Measurements from ENCODE around the gene CAST.
A peak's percentile ranks its signal among the peaks of the same experiment; 100 is the strongest.

The CAST gene

DNA sequence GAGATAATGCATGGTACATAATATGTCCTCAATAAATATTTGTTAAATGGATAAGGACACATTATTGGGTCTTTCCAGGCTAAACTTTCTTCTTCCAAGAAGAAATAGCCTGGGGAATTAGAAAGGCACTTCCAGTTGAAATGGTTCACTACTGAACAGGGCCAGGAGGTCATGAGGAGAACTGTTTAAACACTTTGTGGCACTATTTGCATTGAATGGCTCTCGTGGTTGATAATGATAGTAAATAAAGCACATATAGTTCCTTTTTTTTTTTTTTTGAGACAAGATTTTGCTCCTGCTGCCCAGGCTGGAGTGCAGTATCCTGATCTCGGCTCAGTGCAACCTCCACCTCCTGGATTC, 19.9 kb upstream of the CAST start:
- no peak for DNase-seq (ENCODE audit: low spot score)

DNA sequence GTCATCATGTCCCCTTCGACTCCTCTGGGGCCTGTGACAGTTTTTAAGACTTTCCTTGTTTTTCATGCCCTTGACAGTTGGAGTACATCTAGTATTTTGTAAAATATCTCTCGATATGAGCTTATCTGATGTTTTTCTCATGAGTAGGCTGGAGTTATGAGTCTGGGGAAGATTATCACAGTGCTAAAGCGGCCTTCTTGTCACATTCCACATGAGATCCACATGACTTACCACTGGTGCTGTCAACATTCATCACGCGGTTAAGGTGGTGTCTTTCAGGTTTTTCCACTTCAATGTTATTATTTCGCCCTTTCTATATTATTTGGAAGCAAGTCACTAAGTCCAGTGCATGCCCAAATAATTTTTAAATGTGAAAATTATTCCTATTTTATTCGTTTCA, 17.1 kb upstream of the CAST start:
- no peak for DNase-seq (ENCODE audit: low spot score)

DNA sequence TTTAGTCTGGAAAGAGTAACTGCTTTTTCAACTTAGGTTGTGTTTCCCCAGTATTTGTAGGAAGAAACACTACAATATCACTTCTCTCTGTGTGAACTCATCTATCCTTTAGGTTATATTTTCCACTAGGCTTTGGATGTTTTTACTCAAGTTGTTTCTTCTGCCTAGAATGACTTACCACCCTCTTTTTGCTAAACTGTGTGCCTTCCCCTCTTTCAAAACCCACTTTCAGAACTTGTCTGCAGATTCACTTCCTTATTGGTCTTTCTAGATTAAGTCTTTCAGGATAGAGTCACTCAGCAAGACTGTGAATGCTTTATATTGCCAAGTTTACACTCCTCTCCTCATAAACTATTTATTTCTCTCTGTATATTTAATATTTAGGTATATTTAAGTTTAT, 14.2 kb upstream of the CAST start:
- no peak for DNase-seq (ENCODE audit: low spot score)

DNA sequence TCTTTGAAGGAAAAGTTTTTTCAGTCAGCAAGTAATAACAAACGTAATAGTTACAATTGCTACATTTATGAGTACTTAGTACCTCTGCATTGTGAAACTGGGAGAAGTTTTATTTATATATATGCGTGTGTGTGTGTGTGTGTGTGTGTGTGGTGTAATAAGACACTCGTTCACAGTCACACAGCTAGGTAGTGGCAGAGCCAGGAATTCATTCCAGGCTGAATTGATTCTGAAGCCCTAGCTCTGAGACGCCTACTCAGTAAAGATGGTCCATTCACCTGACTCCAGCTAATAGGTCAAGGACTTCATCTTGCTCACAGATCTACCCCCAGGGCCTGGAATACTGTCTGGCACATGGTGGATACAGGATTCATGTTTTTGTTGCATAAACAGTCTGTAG, 13.6 kb upstream of the CAST start:
- DNase-seq (ENCODE audit: low spot score) = no peak

DNA sequence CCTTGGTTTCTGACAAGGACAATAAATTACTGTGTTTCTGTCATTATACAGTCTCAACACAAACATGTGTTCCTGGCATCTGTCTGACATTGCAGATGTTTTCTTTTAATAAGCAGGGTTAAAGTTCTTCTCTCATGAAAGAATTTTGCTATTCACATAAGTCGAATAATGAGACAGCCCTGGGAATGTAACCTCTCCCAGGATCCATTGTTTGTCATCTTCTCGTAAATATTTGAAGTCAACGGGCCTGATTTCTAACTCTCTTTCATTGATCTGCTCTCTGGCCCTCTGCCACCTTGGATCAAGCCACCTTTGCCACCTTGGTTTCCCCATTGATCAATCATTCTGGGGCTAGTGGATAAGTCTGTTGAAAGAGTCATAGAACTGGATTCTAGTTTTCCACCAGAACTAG, 12.9 kb upstream of the CAST start:
- DNase-seq (ENCODE audit: low spot score) = no peak

DNA sequence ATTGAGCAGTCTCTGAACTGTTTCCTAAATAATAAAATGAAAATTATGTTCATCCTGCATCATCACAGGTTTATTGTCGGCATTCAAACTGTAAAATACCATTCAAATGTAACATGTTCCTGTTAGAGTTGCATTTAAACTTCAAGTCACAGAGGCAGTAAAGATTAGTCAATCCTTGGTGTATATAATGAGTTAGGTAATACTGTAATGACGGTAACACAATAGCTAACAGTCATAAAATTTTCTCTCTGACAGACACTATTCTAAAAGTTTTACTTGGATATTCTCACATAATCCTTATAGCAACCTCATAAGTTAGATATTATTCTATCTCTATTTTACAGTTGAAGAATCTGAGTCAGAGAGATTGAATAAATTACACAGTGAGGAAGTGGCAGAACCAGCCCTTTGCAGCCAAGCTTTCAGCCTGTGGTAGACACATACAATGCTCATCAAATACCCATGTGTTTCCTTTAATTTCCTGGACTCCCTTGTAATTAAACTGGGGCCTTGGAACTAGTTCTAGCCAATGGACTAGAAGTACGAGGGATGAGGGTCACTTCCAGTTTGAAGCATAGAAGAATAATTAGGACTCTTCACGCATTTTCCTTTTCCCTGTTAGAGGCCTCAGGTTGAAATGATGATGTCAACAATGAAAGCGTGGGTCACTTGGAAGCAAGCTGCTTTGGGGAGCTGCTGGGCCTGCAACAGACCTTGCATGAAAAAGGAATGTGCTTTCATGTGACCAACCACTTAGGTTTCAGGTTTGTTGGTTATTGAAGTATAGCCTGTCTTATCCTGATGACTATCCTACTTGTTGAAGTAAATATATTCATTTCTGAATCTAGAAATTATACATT, 12.3 kb upstream of the CAST start:
- no peak for DNase-seq (ENCODE audit: low spot score)

DNA sequence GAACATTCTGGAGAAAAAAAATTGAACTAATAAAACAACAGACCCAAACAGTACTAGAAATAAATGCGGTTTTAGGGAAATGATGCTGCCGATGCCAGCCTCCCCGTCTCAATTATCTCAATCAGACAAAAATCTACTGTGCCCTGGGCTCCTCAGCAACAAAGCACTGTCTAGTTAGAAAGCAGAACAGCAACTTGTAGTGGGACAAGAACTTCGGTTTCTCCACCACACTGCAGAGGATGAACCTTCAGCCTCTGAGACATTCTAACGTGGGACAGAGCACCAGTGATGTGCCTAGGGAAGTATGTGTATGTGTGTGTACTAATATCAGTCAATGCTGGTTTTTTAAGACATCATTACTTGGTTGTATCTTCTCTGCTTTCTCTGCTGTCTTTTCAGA, 11.1 kb upstream of the CAST start:
- no peak for DNase-seq (ENCODE audit: low spot score)

DNA sequence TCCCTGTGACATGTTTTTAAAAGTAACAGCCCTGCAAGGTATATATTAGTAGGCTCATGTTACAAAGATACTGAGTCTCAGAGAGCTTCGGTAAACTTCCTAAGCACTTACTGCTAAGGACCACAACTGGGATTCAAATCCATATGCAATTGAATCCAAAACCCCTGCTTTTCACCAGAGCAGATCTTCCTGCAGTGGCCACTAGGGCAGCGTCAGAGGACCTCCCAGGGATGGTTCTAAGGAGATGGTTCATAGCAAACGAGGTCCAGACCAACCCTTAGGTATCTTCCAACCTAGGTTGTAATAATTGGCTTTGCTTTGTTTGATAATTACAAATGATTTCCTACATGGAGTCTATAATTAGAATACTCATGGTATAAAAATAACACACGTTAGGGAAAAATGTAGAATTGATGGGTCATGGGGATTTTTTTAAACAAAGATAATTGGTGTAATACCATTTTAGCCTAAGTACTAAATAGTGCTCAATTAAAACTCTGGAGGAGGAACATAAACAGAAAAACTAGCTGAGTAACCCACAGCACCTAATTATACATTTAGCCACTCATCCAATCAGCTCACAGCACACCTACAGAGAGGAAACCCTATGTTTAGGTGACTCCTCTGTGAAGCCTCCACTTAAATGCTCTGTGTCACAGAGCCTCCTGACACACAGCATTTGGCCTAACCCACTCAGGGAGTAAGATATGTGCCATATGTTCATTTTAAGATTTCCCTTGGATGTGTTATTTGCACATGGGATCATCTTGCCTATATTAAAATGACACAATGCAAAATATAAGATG, 10.0 kb upstream of the CAST start:
- no peak for DNase-seq (ENCODE audit: low spot score)

DNA sequence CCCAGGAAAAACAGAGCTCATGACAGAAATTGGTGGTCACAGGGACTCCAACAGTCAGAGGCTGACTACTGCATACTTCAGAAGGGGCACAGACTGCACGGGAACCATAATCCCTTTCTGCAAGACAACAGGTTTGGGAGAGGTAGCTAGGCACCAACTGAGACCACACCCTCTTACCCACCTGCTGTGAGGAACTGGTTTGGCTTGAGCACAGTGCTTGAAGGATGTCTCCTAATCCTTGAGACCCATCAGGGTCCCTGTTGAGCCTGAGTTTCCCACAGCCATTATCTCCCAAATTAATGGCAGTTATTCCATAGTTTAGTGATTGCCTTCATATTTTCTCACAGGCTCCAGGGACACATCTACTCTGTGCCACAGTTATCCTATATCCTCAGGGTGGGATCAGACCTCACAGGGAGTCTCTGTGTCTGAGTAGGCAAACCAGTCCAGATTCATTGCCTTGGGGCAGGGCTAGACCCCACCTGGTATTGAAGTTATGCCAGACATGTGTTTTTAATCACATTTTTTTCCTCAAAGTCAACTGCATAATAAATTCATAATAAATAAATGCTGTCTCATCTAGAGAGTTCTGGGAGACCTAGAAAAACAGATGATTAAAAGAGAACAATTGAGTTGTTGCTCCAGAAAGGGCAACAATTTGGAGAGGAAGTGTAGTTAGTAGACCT, 9.3 kb upstream of the CAST start:
- DNase-seq (ENCODE audit: low spot score) = no peak

DNA sequence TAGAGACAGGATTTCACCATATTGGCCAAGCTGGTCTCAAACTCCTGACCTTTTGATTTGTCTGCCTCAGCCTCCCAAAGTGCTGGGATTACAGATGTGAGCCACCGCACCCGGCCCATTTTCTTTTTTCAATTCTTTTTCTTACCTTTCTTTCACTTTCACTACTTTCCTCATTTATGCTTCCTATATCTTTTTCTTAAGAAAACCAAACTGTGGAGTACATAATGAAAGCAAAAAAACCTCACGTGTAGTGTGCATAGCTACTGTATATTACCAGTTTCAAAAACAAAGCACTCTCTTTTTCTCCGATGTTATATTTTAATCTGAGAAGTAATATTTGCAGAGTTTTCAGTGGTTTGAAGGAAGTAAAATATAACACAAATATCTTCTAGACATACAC, 8.0 kb upstream of the CAST start:
- no peak for DNase-seq (ENCODE audit: low spot score)

DNA sequence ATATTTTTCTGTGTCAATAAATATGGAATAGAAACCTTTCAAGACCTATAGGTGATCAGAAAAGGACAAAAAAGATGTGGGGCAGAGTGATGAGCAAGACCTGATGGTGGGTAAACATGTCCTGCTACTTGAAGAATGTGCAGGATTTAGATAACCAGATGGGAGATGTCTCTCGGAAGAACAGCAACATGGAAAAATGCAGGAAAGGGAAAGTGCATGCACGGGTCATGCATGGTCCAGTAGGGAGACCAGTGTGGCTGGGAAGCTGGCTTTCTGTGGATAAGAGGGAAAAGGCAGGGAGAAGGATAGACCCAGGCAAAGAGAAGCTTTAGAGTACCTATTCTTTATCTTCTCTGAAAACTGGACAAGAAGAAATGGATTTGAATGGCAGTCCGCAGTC, 7.1 kb upstream of the CAST start:
- DNase-seq (ENCODE audit: low spot score) = no peak

DNA sequence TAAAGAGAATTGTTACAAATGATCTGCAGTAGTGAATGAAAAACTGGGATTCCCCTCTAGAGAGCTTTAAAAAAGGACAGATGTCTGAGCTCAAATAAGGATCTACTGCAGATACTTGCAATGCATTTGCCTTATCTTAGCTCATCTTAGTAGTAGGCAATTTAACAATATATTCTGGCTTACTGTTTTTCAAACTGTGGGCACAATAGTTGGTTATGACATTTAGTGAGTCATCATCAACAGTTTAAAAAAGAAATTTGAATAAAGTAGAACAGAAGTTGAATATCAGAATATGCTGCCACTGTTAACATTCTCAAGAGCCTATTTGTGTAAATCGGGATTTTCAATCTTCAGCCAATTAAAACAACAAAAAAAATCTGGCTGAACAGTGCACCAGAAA, 6.7 kb upstream of the CAST start:
- no peak for DNase-seq (ENCODE audit: low spot score)

DNA sequence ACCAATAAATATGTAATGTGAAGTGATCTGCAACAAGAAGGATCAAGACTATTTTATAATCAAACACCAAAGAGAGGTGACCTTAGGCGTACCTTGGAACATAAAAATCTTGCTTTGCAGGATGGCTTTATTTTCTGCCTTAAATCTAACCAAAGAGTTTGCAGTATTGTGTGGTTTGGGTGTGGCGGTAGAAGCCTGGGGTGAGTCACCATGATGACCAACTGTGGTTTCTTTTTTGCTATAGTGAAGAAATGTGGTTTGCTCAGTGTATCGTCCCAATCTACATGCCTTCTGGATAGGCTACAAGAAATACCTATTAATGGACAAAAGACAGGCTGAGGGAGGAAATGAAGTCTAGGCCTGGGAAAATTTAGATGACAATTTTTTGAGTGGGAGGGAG, 5.1 kb upstream of the CAST start:
- DNase-seq (ENCODE audit: low spot score) = no peak

DNA sequence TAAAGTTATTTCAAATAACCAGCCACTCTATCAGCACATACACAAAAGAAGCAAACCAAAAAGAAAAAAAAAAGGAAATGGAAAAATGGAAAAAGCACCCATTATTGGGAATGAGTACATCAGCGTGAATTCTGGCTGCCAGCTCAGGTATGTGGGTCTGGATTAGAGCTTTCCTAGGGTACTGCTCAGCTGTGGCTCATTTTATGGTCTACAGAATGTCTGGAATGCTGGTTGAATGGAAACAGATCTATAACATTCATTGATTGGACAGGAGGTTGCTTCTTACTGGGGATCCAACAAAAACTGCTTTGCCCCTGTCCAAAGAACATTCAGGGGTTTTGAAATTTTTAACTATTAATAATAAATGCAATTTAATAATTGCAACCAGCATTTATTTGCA, 3.9 kb upstream of the CAST start:
- DNase-seq (ENCODE audit: low spot score) = no peak

DNA sequence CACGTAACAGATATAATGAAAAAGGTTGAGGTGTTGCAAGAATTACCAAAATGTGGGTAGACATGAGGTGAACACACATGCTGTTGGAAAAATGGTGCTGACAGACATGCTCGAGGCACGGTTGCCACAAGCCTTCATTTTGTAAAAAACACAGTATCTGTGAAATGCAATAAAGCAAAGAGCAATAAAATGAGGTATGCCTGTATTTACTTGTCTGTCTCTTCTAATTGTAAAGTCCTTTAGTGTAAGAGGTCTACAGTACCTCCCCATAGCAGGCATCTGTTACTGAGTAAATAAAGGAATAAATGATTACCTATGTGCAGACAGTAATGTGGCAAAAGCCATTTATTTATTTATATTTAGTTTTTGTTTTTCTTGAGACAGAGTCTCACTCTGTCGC, 3.0 kb upstream of the CAST start:
- no peak for DNase-seq (ENCODE audit: low spot score)

DNA sequence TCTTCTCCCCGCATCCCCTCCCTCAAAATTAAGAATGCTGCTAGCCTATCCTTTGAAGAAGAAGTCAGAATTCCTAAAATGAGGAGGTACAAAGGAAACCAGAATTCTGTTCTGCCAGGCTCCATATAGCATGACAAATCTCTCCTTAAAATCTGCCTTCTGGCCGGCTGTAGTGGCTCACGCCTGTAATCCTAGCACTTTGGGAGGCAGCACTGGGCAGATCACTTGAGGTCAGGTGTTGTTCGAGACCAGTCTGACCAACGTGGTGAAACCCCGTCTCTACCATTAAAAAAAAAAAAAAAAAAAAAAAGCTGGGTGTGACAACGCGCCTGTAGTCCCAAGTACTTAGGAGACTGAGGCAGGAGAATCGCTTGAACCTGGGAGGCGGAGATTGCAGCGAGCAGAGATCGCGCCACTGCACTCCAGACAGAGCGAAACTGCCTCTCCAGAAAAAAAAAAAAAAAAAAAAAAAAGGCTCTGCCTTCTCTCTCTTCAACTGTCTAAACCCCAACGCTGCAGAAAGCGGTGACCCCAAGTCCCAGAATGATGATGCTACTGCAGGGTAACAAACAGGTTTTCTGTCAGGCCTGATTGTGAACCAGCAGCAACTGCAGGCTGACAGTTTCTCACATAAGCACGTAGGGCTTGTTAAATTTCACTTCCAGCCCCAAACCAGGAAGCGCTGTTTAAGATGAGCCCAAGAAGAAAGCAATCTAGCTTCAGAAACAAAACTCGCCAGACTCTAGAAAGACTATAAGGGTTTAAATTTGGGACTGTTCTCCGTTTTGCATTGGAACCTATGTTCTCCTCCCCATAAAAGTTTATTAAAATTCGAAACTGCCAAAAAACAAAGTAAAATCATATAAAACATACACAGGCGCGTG, 963 bp upstream of the CAST start:
- peak; percentile 45 for DNase-seq (ENCODE audit: low spot score)

DNA sequence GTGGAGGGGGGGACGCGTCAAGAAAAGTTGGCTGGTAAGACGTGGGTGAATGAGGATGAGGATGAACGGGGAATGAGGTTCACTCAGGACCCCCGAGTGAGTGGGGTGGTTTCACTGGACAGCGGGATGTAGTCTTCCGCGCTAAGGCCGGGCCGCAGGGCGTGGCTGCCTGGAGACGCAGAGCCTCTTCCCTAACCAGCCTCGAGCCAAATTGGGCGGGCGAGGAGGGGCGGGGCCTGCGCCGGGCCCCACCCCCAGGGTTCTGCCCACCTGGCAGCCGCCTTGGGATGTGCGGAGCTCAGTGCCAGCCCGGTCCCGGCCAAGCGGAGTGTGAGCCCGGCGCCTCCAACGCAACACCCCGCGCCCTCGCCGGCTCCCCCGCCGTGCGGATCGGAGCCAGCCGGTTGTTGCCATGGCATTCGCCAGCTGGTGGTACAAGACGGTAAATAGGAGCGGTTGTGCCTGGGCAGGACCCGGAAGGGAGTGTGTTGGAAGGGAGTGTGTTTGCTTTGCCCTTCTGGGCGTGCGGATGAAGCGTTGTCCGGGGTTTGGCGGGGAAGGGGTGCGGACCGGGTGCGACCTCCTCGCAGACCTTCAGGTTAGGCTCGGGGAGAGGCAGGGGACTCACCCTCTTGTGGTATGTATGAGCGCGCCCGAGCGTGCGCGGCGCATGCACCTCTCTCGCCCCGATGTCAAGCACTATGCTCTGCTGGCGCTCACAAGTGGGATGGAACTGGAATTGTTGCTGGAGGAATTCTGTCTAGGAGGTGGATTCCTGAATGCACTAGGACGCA, 746 bp downstream of the CAST start:
- DNase-seq (ENCODE audit: low spot score) = peak; percentile 87

DNA sequence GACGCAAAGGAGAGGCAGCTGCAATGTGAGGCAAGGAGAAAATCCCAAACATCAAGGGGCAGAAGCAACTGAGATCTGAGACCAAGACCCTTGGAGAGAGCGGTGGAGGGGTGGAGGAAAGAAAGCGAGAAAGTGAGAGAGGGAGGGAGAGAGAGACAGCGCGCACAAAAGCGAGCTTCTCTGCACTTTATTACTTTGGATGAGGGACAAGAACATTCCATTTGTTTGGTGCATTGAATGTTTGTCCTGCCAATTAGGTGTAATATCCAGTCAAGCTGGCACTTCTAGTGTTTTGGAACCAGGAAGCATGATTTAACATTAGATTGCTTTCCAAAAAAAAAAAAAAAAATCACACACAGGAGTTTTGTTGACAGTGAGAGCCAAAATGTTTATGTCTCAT, 1.4 kb downstream of the CAST start:
- no peak for DNase-seq (ENCODE audit: low spot score)

DNA sequence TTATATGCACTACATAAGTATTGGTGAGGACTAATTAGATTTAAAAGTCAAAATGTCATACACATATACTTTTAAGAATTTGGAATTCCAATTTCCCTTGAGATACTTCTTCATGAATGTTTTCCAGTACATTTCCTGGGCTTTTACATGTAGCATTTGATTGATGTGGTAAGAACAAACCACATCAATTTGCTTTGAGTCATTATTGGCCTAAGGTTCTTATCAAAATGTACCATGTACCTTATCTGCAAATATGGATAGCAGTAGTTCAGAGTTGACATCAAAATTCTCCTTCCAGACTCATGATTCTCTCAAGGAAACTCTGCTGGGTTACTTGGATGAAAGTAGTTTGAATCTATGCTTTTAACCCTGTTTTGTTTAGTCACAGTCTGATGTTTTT, 2.5 kb downstream of the CAST start:
- no peak for DNase-seq (ENCODE audit: low spot score)

DNA sequence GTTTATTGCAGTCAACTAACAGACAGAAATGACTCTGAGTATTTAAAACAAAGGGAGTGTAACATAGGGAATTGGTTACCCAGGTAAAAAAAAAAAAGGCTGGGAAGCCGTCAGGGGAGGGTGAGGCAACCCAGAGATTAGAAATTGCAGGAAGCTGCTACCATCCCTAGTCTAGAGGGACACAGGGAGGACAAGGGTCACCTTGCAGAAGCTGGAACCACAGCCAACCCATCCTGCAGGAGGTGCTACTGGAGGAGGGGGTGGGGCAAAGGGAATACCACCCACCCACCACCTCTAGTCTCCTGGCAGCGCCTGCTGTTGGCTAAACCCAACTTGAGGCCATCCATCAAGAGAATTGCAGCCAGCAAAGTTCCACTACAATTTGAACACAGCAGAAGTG, 6.5 kb downstream of the CAST start:
- DNase-seq (ENCODE audit: low spot score) = no peak

DNA sequence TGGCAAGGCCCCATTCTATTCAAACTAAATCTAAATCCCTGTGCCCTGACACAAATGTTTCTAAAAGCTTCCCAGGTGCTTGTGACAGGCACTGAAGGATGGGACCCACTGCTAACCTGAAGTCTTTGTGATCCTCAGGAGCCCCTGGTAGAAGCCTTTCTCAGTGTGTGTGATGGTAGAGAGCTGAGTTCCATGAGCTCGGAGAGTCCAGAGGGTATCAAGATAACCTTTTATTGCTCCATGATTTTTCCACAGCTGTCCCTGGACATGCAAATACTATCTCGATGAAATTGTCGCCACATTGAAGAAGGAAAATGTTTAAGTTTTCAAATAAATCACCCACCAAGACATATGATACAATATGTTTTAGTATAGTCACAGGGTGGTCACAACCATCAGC, 7.7 kb downstream of the CAST start:
- DNase-seq (ENCODE audit: low spot score) = no peak
